OCI-LY7 (cell line): ENCODE results near the gene PFKM. TPM values are rescaled to one million over a fixed set of nuclear protein-coding genes. Genes with fewer than 3 reads are reported as not detected.
A peak's percentile ranks its signal among the peaks of the same experiment; 100 is the strongest.
"Not testable (repeated sequence)": the region's sequence is repeated elsewhere in the genome, so short reads cannot be mapped to it uniquely, and the experiment has no call there.

Experiments
- BruUV-seq: library from RNA; stranded (reverse); fragments of 400-500 nt; replicated peaks from 2 replicates; lab custom pipeline; 2021; lab: Mats Ljungman, UMichigan
- CTCF ChIA-PET: fragments of 300-600 bp; sonication (Branson Sonifier 250); formaldehyde crosslinking; loops from one replicate; lab custom pipeline; 2022; ENCODE audit warnings: antibody characterized with exemption; ENCODE audit not compliant: unreplicated experiment; lab: Charles Lee
- POLR2A ChIA-PET: fragments of 300-600 bp; sonication (Branson Sonifier 250); formaldehyde crosslinking; loops from one replicate; lab custom pipeline; 2022; ENCODE audit warnings: antibody characterized with exemption; lab: Charles Lee
- DNase-seq: peaks from one replicate; pipeline ENCODE4 v3.0.0-alpha.2; 2015; ENCODE audit warnings: low spot score
- H2AFZ ChIP-seq: fragments of 200-600 bp; sonication (generic), shearing (Covaris generic); 2 replicates; pipeline ENCODE4 v1.6.1; 2014; ENCODE audit warnings: mild to moderate bottlenecking, antibody characterized with exemption, low read length, moderate library complexity
- H3K27ac ChIP-seq: fragments of 200-600 bp; sonication (generic); 2 replicates; pipeline ENCODE4 v1.5.1; 2014; ENCODE audit warnings: mixed run types, low read depth, mild to moderate bottlenecking, moderate library complexity, low read length, inconsistent platforms; ENCODE audit not compliant: poor library complexity, severe bottlenecking
- H3K36me3 ChIP-seq: fragments of 200-600 bp; sonication (generic); 2 replicates; pipeline ENCODE4 v1.6.1; 2014; ENCODE audit warnings: mild to moderate bottlenecking, antibody characterized with exemption, low read length, moderate library complexity, mixed read lengths; ENCODE audit not compliant: insufficient read depth
- H3K4me1 ChIP-seq: fragments of 200-600 bp; sonication (generic); 2 replicates; pipeline ENCODE4 v1.5.1; 2014; ENCODE audit warnings: mild to moderate bottlenecking, low read length; ENCODE audit not compliant: insufficient read depth, poor library complexity, severe bottlenecking
- H3K4me2 ChIP-seq: fragments of 200-600 bp; sonication (generic); 2 replicates; pipeline ENCODE4 v1.6.1; 2014; ENCODE audit warnings: mild to moderate bottlenecking, low read length
- H3K4me3 ChIP-seq: fragments of 200-600 bp; sonication (generic); 2 replicates; pipeline ENCODE4 v1.5.1; 2014; ENCODE audit warnings: mild to moderate bottlenecking, low read depth, low read length; ENCODE audit not compliant: poor library complexity, severe bottlenecking
- H3K79me2 ChIP-seq: fragments of 200-600 bp; sonication (generic); 2 replicates; pipeline ENCODE4 v1.6.1; 2016; ENCODE audit warnings: low read depth, mild to moderate bottlenecking, low read length, moderate library complexity, mixed read lengths; ENCODE audit not compliant: insufficient read depth
- H3K9me2 ChIP-seq: fragments of 200-600 bp; sonication (generic); 2 replicates; pipeline ENCODE4 v1.6.1; 2016; ENCODE audit warnings: mild to moderate bottlenecking, low read length, mixed read lengths; ENCODE audit not compliant: insufficient read depth
- H3K9me3 ChIP-seq: fragments of 200-600 bp; sonication (generic); 2 replicates; pipeline ENCODE4 v1.6.1; 2014; ENCODE audit warnings: mild to moderate bottlenecking, mixed run types, low read length, mixed read lengths
- H4K20me1 ChIP-seq: fragments of 200-600 bp; sonication (generic); 2 replicates; pipeline ENCODE4 v1.6.1; 2014; ENCODE audit warnings: mild to moderate bottlenecking, antibody characterized with exemption, low read length, moderate library complexity, mixed read lengths; ENCODE audit not compliant: insufficient read depth
- EZH2phosphoT487 ChIP-seq: fragments of 200-600 bp; sonication (generic); IDR thresholded peaks from 2 replicates; pipeline ENCODE4 v1.6.1; 2018; ENCODE audit warnings: low read depth, borderline replicate concordance, mild to moderate bottlenecking, mixed run types, antibody characterized with exemption, low read length, moderate library complexity, mixed read lengths
- intact Hi-C: fragments of 100-400 bp; cut with micrococcal nuclease; formaldehyde crosslinking; loops from one replicate; pipeline ENCODE4 v1.10.0; 2022; ENCODE audit not compliant: unreplicated experiment
- total RNA-seq, 2 experiments: library from RNA; depleted of rRNA in 1 of 2; stranded (reverse); fragments of >200 nt in 1 of 2; shearing (Covaris generic) in 1 of 2; gene quantifications; 2 replicates each; pipeline ENCODE4 v1.2.3, GENCODE V29; 2014 to 2022
- TF ChIP-seq, protein P1 (sequence below): fragments of 200-600 bp; sonication (generic); conservative IDR thresholded peaks from 2 replicates; pipeline ENCODE4 v1.5.1; 2014; ENCODE audit warnings: mild to moderate bottlenecking, antibody characterized with exemption, low read length, moderate library complexity, mixed read lengths

PFKM gene
- total RNA-seq, 2 experiments from 2014 or later = 37.4 to 80.1 TPM

DNA sequence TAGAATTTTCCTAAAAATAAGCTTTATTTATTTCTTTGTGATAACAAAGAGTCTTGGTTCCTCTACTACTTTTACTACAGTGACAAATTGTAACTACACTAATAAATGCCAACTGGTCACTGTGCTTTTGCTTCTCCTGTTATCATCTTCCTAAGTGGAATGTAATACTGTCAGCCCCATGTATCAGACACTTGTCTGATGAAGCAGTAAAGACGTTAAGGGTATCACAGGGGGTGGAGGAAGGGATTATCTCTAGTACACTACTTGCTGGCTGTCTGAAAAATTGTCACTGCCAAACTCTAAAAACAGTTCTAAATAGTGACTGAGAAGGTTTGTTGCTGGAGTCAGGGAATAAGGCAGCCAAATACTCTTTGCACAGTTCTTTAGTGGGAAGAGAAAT, 26.8 kb downstream of the PFKM start:
- Histone ChIP-seq H2AFZ (no peak overlapping the region), H3K4me1 (no peaks in the 10 kb centered on the region), H3K4me3 (no peak overlapping the region), H3K36me3 (peaks cover 95% of the 10 kb centered on the region), H3K9me2 (no peaks in the 10 kb centered on the region), H3K79me2 (no peaks in the 10 kb centered on the region), H4K20me1 (no peaks in the 10 kb centered on the region), H3K9me3 (no peaks in the 10 kb centered on the region), H3K4me2 (no peak overlapping the region), H3K27ac (no peak overlapping the region)
- POLR2A ChIA-PET = interaction anchor here (1.2 to 2.0 kb wide), 2 partner anchors 9 to 11 kb away, joined by 3 to 4 read pairs; no protein-coding TSS in a partner anchor
- CTCF ChIA-PET = no interaction called here
- no TSS peak for BruUV-seq
- intact Hi-C loops = loop anchor here (2.0 kb wide), 1 partner anchor 25 kb away; no protein-coding TSS in a partner anchor
- no peak for DNase-seq
- TF ChIP-seq, protein P1, sequence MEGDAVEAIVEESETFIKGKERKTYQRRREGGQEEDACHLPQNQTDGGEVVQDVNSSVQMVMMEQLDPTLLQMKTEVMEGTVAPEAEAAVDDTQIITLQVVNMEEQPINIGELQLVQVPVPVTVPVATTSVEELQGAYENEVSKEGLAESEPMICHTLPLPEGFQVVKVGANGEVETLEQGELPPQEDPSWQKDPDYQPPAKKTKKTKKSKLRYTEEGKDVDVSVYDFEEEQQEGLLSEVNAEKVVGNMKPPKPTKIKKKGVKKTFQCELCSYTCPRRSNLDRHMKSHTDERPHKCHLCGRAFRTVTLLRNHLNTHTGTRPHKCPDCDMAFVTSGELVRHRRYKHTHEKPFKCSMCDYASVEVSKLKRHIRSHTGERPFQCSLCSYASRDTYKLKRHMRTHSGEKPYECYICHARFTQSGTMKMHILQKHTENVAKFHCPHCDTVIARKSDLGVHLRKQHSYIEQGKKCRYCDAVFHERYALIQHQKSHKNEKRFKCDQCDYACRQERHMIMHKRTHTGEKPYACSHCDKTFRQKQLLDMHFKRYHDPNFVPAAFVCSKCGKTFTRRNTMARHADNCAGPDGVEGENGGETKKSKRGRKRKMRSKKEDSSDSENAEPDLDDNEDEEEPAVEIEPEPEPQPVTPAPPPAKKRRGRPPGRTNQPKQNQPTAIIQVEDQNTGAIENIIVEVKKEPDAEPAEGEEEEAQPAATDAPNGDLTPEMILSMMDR = no peak
- TF ChIP-seq EZH2phosphoT487 = no peak

DNA sequence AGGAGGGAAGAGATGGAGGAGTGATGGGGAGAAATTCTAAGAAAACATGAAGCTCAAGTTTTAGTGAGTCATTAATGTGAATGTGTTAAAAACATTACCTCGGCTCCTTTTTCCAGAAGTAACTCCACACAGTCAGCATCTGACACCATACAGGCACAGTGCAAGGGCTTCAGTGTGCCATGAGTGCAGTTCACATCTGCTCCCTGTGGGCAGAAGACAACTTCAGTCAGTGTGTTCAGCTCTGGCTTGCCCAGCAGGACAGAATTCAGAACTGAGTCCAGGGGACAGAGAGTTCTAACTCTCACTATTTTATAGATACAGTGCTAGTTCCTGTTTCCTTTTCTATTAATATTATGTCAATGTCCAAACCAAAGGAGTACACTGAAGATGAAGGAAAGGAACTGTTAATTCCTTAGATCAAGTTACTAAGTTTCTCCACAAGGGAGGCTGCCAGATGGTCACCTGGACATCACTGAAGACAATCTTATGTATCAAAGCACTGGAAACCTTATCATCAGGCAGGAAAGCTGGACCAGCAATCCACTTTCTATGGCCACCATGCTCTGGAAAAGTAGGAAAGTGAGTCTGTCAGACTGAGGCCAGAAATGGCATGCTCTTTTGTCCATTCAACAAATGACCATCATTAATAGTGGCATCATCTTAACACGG, 32.1 kb downstream of the PFKM start:
- H3K9me3 ChIP-seq = no peaks in the 10 kb centered on the region
- DNase-seq = no peak
- peaks cover 4% of the 10 kb centered on the region for H3K4me1 ChIP-seq
- peaks cover 4% of the 10 kb centered on the region; the same call in 1 of the 2 replicates for H3K79me2 ChIP-seq
- CTCF ChIA-PET = no interaction called here
- no TSS peak for BruUV-seq
- H3K27ac ChIP-seq = no peak overlapping the region
- H3K4me2 ChIP-seq = no peak overlapping the region
- peaks cover 68% of the 10 kb centered on the region for H3K36me3 ChIP-seq
- H3K4me3 ChIP-seq = no peak overlapping the region
- POLR2A ChIA-PET = interaction anchor here (0.7 to 1.4 kb wide), 5 partner anchors 9 to 267 kb away, joined by 3 to 7 read pairs (median 3); no protein-coding TSS in a partner anchor
- H4K20me1 ChIP-seq = no peaks in the 10 kb centered on the region
- H3K9me2 ChIP-seq = no peaks in the 10 kb centered on the region
- intact Hi-C loops = no loop called here
- H2AFZ ChIP-seq = no peak overlapping the region
- TF ChIP-seq EZH2phosphoT487 = no peak
- TF ChIP-seq, protein P1 = no peak

DNA sequence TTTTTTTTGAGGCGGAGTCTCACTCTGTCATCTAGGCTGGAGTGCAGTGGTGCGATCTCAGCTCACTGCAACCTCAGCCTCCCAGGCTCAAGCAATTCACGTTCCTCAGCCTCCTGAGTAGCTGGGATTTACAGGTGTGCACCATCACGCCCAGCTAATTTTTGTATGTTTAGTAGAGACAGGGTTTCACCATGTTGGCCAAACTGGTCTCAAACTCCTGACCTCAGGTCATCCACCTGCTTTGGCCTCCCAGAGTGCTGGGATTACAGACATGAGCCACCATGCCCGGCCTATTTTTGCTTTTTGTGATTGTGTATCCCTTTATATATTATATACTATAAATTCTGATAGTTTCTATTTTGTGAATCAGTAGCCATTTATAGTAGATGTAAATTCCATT, 36.6 kb downstream of the PFKM start:
- peak overlapping the region; percentile 91 for H3K4me2 ChIP-seq

More for the DNA sequence above, 36.6 kb downstream of the PFKM start:
- CTCF ChIA-PET, H3K27ac ChIP-seq, H3K79me2 ChIP-seq, H3K9me3 ChIP-seq, H3K4me3 ChIP-seq, BruUV-seq, DNase-seq, H3K9me2 ChIP-seq, H2AFZ ChIP-seq, H4K20me1 ChIP-seq: not testable (repeated sequence)
- intact Hi-C loops = loop anchor here (2.0 kb wide), 2 partner anchors 37 to 449 kb away; partner anchors contain the start of genes PFKM and RPAP3
- POLR2A ChIA-PET = interaction anchor here (0.6 to 1.9 kb wide), 3 partner anchors 10 to 51 kb away, joined by 3 to 4 read pairs (median 4); no protein-coding TSS in a partner anchor
- H3K36me3 ChIP-seq = peaks cover 26% of the 10 kb centered on the region
- peaks cover 13% of the 10 kb centered on the region for H3K4me1 ChIP-seq
